Transverse colon (tissue), 4 donors: Measurements from ENCODE around the gene TOR1AIP2. TPM values are rescaled to one million over a fixed set of nuclear protein-coding genes. Genes with fewer than 3 reads are reported as not detected.
"Not testable (repeated sequence)": the region's sequence is repeated elsewhere in the genome, so short reads cannot be mapped to it uniquely, and the experiment has no call there.

Experiments
- DNase-seq: peaks from one replicate; pipeline ENCODE4 v3.0.0-alpha.2; 2019
- H3K27ac ChIP-seq, 4 donors: fragments of 200-600 bp; sonication (generic); 2 replicates each; pipeline ENCODE4 v1.5.1; 2016 to 2018; ENCODE audit warnings: inconsistent platforms in 4 of 4
- H3K27me3 ChIP-seq: fragments of 200-600 bp; sonication (generic); 2 replicates; pipeline ENCODE4 v1.5.1; 2017; ENCODE audit warnings: inconsistent platforms
- H3K36me3 ChIP-seq, 4 donors: fragments of 200-600 bp; sonication (generic); 2 replicates each; pipeline ENCODE4 v1.5.1; 2017 to 2019; ENCODE audit warnings: inconsistent platforms in 4 of 4
- H3K4me1 ChIP-seq, 4 donors: fragments of 200-600 bp; sonication (generic); 2 replicates each; pipeline ENCODE4 v1.5.1; 2017 to 2020; ENCODE audit warnings: inconsistent platforms in 4 of 4
- H3K4me3 ChIP-seq, 4 donors: fragments of 200-600 bp; sonication (generic); 1 replicate in 1 of 4; 2 replicates in 3 of 4; pipeline versions ENCODE4 v1.5.1 to v1.6.1; 2017 to 2019; ENCODE audit warnings: inconsistent platforms in 4 of 4
- H3K9me3 ChIP-seq, 2 donors: fragments of 200-600 bp; sonication (generic); 2 replicates each; pipeline ENCODE4 v1.5.1; 2017 to 2019; ENCODE audit warnings: inconsistent platforms in 2 of 2
- CTCF ChIP-seq, 5 experiments: fragments of 200-600 bp in 3 of 5; fragments of 450-650 bp in 2 of 5; sonication (generic) in 3 of 5; IDR thresholded peaks; 1 replicate in 2 of 5; 2 replicates in 3 of 5; pipeline ENCODE4 v1.5.1; 2016 to 2017; ENCODE audit warnings: antibody characterized with exemption in 5 of 5, inconsistent platforms in 3 of 5, mild to moderate bottlenecking in 2 of 5, moderate library complexity in 1 of 5
- EP300 ChIP-seq: sonication (generic); formaldehyde crosslinking; IDR thresholded peaks from one replicate; pipeline ENCODE4 v1.6.1; 2017; ENCODE audit warnings: antibody characterized with exemption, low read depth
- POLR2A ChIP-seq: fragments of 450-650 bp; IDR thresholded peaks from one replicate; pipeline ENCODE4 v1.6.1; 2016; ENCODE audit warnings: antibody characterized with exemption, mild to moderate bottlenecking, moderate library complexity
- POLR2AphosphoS5 ChIP-seq, 3 donors: sonication (generic); formaldehyde crosslinking; IDR thresholded peaks; one replicate each; pipeline ENCODE4 v1.6.1; 2016; ENCODE audit warnings: antibody characterized with exemption in 3 of 3
- WGBS, 2 donors: methylation state at CpG; one replicate each; pipeline ENCODE4 v1.1.5; 2018; ENCODE audit warnings: low coverage in 1 of 2; 5-methylcytosine and 5-hydroxymethylcytosine counted together
- in situ Hi-C, 4 donors: fragments of 200-750 bp; cut with MboI; loops; one replicate each; pipeline versions ENCODE4 v1.15.0 to v1.15.1; 2017; ENCODE audit warnings: low sequenced_read_pairs in 3 of 4, low pct_ligation_motif_present in 1 of 4, low pct_unique_long_range_greater_than_20kb in 1 of 4
- intact Hi-C: fragments of 100-400 bp; cut with DNase I; formaldehyde crosslinking; loops from one replicate; pipeline ENCODE4 v1.15.1; 2023; ENCODE audit warnings: low total_unique reads
- total RNA-seq, 4 donors: library from RNA; depleted of rRNA; stranded (reverse); fragments of >200 nt; gene quantifications; one replicate each; pipeline ENCODE4 v1.1.0, GENCODE V29; 2016

Gene TOR1AIP2
- total RNA-seq, 4 donors from 2014 or later: 46.0 to 107 (median 75.5) TPM

GRCh38 chr1:179840107-179840506 is 37.5 kb downstream of the TOR1AIP2 start:
- TF ChIP-seq POLR2AphosphoS5 (IDR thresholded peaks at IDR 0.05) (no peak), EP300 (no peak), POLR2A (no peak), CTCF (IDR thresholded peaks at IDR 0.05) (no peak)
- no peaks in the 10 kb centered on the region for H3K36me3 ChIP-seq
- in situ Hi-C loops: no loop called here

DNA sequence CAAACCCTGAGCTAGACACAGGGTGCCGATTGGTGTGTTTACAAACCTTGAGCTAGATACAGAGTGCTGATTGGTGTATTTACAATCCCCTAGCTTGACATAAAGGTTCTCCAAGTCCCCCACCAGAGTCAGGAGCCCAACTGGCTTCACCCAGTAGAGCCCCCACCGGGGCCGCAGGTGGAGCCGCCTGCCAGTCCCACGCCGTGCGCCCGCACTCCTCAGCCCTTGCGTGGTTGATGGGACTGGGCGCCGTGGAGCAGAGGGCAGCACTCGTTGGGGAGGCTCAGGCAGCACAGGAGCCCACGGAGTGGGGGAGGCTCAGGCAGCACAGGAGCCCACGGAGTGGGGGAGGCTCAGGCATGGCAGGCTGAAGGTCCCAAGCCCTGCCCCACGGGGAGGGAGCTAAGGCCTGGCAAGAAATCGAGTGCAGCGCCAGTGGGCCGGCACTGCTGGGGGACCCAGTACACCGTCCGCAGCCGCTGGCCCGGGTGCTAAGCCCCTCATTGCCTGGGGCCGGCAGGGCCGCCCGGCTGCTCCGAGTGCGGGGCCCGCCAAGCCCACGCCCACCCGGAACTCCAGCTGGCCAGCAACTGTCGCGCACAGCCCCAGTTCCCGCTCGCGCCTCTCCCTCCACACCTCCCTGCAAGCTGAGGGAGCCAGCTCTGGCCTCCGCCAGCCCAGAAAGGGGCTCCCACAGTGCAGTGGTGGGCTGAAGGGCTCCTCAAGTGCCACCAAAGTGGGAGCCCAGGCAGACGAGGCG is 40.7 kb downstream of the TOR1AIP2 start:
- in situ Hi-C loops, H3K4me3 ChIP-seq, H3K27ac ChIP-seq, H3K4me1 ChIP-seq, H3K27me3 ChIP-seq, H3K9me3 ChIP-seq, H3K36me3 ChIP-seq, DNase-seq, intact Hi-C loops: not testable (repeated sequence)
- WGBS, 2 donors: 80 to 97% methylated on average over 2 to 34 of the region's 38 CpGs

More at GRCh38 chr1:179840107-179840506, 37.5 kb downstream of the TOR1AIP2 start:
- Histone ChIP-seq H3K4me3 (no peak overlapping the region), H3K27me3 (no peaks in the 10 kb centered on the region), H3K9me3 (no peaks in the 10 kb centered on the region), H3K4me1 (no peaks in the 10 kb centered on the region), H3K27ac (no peak overlapping the region)
- no peak for DNase-seq
- intact Hi-C loops: no loop called here
- 83 to 96% methylated on average over 3 of the region's 3 CpGs for WGBS, 2 donors

GRCh38 chr1:179831852-179832699 is 45.5 kb downstream of the TOR1AIP2 start:
- intact Hi-C loops: no loop called here
- Histone ChIP-seq H3K27me3 (no peaks in the 10 kb centered on the region), H3K36me3 (no peaks in the 10 kb centered on the region), H3K4me1 (peaks cover 0 to 4% (median 0%) of the 10 kb centered on the region in 4 donors), H3K9me3 (no peaks in the 10 kb centered on the region), H3K27ac (no peak overlapping the region), H3K4me3 (no peak overlapping the region)
- in situ Hi-C loops: no loop called here
- no peak for DNase-seq
- TF ChIP-seq POLR2AphosphoS5 (IDR thresholded peaks at IDR 0.05) (no peak), EP300 (no peak), CTCF (IDR thresholded peaks at IDR 0.05) (no peak), POLR2A (no peak)
- WGBS, 2 donors: 75 to 81% methylated on average over 3 to 9 of the region's 9 CpGs

- Histone ChIP-seq H3K27ac (no peak overlapping the region), H3K4me1 (peaks cover 0 to 4% (median 0%) of the 10 kb centered on the region in 4 donors), H3K9me3 (no peaks in the 10 kb centered on the region), H3K27me3 (no peaks in the 10 kb centered on the region), H3K4me3 (no peak overlapping the region), H3K36me3 (no peaks in the 10 kb centered on the region)
- 44 to 48% methylated on average over 3 of the region's 3 CpGs for WGBS, 2 donors
- in situ Hi-C loops: no loop called here
- intact Hi-C loops: no loop called here
- DNase-seq: no peak
- TF ChIP-seq POLR2A (no peak), EP300 (no peak), CTCF (IDR thresholded peaks at IDR 0.05) (no peak), POLR2AphosphoS5 (IDR thresholded peaks at IDR 0.05) (no peak)
Observed at GRCh38 chr1:179831225-179831624, 46.4 kb downstream of the TOR1AIP2 start.
